NCI-H226 (cell line): ENCODE measurements around the gene MTMR6.

Source experiments
- DNase-seq: peaks from one replicate; pipeline ENCODE4 v3.0.0-alpha.2; 2015

Gene MTMR6

DNA sequence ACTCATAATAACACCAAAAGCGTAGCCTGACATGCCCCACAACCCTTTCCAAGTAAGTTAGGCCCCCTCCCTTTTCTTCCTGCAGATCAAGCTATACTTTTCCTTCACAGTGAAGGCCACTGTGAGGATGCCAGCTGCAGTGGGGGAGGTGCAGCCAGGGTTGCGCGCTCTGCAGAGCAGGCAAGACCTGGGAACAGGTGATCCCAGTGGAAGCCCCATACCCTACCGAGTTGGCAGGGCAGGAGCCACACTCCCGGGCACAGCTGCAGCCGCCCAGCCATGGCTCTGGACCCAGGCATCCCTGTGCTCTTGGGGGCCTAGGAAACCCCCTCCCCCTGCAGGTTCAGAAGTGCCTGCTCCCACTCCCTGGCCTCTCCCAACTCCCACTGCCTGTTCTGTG is 18.7 kb downstream of the MTMR6 start:
- DNase-seq = no peak

DNA sequence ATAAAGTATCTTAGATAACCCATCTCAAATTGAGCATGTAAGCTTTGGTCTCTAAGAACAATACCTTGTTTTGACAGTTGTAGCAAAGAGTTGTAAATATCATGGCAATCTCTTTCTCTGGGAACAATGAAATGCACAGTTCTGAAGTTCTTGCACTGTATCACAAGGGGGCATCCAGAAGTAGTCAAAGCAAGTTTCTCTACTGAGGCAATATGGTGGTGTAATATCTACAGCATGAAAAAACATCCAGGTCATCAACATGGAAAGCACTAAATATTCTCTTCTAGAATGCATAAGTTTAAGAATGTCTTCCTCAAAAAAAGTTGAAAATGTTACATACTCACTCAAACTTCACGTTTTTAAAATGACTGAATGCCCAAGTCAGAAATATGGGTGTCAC is 19.6 kb downstream of the MTMR6 start:
- no peak for DNase-seq

DNA sequence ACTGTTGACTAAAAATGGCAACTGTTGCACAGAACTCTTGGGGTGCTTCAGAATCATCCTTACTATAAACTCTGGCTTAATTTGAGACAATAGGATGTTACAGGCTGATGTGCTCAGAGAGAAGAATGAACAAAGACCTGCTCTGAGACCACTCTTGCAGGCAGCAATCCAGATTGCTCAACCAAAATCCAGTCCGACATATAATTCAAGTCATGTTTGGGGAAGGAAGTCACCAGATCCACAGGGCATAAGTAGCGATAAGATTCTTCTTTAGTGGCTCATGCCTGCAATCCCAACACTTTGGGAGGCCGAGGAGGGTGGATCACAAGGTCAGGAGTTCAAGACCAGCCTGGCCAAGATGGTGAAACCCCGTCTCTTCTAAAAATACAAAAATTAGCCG is 20.6 kb downstream of the MTMR6 start:
- no peak for DNase-seq

DNA sequence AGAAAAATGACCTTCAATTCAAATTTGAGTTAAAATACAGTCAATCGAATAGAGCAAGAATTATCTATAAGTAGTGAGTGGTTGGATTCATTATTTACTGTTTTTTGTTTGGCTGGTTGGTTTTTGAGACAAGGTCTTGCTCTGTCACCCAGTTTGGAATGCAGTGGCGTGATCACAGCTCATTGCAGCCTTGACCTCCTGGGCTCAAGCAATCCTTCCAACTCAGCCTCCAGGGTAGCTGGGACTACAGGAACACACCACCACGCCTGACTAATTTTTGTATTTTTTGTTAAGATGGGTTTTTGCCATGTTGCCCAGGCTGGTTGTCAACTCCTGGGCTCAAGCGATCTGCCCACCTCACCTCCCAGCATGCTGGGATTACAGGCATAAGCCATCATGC is 25.0 kb downstream of the MTMR6 start:
- DNase-seq = no peak

DNA sequence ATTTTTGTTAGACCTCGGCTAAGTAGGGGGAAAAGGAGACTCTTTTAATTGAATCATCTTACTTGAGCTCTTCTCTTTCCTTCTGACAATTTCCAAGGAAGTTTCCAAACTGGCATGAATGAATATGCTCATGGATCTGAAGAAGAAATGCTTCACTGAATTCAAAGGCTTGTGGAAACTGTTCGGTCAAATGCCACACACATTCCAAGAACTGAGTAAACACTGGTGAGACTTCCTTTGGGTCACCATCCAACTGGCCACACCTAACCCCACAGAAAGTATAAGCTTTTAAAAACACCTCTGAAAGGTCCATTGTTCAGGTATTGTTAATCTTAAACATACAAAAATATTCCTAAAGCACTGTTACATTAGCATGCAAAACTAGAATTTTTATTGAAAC is 33.6 kb downstream of the MTMR6 start:
- no peak for DNase-seq

DNA sequence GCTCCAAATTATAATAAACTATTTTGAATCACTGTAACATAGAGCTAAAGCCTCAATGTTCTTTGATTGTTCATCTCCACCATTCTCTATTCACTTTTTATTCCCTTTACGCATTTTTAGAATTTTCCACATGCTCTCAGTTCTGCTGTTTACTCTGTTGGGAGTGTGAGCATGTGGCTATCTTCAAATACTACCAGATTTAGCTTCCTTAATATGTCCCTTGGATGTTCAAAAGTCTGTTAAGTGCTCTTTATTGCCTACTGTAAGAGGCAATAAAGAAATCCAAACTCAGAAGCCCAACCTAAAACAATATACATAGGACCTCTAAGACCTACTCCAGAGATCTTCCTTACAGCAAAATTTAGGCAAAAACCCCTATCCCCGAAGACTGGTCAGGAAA is 34.5 kb downstream of the MTMR6 start:
- no peak for DNase-seq

DNA sequence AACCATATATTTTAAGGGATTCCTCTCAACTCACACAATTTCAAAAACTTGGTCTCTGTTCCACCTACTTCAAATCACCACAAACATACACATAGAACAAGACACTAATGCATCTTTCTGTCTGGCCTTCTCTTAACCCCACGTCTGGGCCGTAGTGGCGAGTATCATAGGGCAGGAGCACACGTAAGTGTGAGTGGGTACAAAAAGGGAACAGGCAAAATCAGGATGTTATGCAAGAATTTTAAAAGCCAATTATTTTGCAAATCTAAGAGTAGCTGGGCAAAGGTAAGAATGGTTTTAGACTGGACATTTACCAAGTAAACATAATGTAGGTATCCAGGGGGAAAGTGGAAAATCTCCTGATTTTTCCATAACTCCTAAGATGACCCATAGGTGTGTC is 35.1 kb downstream of the MTMR6 start:
- no peak for DNase-seq

DNA sequence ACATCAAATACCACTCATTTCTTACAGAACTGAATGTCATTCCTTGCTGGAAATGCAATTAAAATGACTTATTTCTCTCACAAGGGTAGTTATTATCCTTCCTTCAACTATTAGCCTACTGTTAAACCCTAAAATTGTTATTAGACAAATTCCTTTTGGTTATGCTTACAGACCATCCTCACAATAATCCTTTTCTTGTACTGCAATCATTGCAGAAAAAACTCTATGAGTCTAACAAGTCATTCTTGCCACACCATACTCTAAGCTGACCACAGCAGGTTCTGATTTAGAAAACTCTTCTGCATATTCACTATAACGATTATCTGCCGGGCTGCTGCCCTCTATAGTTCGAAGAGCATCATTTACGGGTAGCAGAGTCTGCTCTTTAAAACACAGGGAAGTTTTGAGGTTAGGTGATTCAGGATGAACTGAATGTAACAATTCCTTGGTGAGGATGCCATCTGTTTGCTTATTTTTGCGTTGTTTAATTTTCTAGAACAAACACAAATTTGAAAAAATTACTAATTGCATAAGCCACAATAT is 38.2 kb downstream of the MTMR6 start:
- DNase-seq = no peak

DNA sequence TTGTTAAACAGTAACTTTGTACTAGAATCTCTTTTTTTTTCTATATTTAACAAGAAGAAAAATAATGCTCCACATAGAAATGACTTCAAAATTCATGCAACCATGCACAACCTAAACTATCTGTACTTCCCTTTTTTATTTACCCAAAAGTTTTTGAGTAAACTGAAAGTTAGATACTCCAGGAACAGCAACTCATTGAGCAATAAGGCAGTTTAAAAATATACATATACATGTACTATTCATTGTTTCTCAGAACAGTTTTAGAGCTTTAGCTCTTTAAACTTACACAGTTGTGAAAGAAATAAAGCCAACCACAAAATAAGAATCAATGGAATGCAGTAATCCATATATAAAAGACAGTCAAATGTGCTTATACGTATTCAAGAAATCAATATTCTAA is 39.2 kb downstream of the MTMR6 start:
- no peak for DNase-seq

DNA sequence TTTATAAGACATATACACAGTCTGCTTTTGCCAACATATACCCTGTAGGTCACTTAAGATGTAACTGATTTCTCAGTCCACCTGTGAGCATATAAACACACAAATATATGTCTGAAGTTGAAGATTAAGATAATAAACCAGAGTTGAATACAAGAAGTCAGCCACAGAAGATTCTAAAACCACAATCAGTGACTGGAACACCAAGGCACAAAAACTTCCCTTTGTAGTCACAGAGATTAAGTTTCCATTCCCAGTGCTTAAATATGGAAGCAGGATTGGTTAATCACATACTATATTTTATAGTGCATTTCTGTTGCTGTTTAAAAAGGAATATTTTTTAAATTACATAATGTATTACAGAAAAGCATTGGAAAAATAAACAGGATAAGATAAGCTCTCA is 39.9 kb downstream of the MTMR6 start:
- DNase-seq = no peak

DNA sequence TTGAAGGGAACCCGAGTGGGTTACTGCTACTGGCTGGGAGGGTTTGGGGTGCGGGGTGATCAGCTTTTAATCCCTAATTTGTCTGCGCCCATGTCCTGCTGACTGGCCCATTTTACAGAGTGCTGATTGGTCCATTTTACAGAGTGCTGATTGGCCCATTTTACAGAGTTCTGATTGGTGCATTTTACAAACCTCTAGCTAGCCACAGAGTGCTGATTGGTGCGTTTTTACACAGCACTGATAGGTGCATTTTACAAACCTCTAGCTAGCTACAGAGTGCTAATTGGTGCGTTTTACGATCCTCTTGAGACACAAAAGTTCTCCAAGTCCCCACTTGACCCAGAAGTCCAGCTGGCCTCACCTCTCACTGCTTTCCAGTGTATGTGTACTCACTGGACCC is 43.2 kb downstream of the MTMR6 start:
- DNase-seq = no peak

DNA sequence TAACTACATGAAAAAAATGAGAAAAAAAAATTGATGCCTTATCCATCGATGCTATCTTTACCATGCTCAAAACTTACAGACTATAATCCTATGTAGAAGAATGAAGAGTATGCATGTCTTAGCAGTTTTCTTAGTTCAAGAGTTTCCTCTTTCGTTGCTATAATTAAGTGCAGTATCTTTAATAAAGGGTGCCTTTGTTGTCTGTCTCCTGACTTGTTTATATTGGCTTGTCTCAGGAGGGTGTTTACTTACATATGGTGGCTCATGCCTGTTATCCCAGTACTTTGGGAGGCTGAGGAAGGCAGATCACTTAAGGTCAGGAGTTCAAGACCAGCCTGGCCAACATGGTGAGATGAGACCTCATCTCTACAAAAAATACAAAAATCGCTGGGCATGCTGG is 44.3 kb downstream of the MTMR6 start:
- no peak for DNase-seq

DNA sequence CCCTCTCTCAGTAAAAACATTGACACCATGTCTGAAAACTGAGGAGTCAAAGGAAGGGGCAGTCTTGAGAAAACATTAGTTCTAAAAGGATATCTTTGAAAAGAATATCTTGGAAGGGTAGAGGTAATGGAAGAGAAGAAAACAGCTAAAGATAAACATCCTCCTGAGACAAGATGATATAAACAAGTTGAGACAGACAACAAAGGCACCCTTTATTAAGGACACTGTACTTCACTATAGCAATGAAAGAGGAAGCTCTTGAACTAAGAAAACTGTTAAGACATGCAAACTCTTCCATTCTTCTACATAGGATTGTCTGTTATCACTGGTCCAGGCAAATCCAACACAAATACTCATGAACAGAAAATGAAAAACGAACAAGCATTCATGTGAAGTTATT is 46.3 kb downstream of the MTMR6 start:
- no peak for DNase-seq

DNA sequence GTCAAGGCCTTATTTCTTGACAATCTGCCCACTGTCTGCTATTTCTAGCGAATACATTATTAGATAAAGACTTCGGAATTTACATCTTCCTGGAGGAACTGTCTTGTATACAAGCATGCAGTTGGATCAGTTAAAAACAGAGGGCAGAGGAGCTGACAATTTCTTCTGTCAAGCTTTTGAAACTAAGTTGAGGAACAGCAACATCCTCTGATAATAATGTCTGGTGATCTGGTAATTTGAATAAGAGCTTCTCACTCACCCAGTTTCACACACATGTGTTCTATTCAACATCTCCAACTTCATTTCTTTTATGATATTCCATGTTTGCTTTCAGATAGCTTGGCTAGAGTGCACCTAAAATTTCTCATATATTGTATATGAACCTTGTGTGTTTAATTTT is 50.2 kb downstream of the MTMR6 start:
- no peak for DNase-seq

DNA sequence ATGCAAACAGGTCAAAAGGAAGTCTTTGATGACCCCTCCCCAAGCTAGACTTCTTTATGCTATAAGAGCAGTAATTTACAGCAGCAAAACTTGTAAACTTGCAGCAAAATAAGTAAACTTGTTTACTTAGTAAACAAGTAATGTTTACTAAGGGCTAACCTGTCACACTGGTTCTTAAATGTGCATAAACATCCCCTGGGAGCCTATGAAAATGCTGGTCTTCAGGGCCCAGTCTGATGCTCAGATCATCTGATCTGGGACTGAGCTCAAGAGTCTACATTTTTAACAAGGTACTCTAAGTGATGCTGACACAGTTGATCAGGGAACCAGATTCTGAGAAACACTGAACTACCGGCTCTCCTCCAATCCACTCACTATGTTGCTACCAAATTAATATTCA is 53.4 kb downstream of the MTMR6 start:
- no peak for DNase-seq

DNA sequence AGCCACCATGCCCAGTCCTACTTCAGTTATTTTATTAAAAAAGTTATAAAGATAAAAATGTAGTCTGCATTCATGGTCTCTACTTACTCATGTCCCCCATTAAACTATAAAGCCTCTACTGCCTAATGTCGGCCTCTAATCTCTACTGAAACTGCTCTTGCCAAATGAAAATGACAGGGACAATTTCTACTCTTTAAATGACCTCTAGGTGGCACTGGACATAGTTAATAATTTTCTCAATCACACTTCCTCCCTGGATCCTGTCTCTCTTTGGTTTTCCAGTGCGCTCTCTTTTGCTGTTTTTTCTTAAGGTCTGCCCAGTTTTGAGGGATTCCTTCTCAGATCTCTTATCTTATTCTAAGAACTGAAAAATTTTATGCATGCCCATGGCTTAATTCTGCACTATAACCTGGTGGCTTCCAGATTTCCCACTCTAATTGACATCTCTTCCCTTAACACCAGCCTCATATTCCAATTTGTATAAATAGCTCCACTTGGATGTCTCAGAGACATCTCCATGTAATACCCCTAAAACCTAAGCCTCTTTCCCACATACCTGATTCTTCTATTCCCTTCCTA is 54.3 kb downstream of the MTMR6 start:
- no peak for DNase-seq

DNA sequence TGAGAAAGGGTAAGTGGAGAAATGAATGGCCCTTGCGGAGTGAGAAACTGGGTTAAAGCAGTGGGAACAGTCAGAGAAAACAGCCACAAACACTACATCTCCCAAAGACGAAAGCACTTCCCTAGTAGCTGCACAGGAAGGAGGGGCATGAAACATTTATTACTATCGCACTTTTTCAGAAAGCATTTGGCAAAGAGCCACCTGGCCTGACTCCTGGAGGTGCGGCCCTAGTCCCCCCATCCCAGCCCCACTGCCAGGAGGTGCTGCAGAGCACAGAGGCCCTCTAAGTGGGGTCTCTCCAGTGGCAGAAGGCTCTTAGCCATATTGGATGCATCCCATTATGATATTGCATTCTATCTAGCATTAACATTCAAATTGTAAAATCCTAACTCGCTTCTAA is 55.8 kb downstream of the MTMR6 start:
- DNase-seq = no peak

DNA sequence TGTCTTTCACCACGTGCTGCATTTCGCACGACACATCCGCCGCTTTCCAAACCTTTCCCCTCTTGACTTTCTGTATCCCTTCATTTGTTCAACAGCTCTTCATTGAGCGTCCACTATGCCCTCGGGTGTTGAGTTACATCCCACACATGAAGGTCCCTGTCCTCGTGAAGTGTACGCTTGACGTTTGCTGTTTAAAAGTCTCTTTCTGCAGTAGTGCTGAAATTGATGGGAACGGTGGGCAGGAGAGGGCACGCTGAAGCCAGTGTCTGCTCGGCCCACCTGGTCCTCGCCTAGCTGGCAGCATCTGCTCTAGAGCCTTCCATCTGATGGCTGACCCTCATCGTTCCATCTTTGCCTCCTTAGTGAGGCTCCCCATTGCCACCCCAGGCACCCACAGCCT is 59.6 kb downstream of the MTMR6 start:
- DNase-seq = no peak

DNA sequence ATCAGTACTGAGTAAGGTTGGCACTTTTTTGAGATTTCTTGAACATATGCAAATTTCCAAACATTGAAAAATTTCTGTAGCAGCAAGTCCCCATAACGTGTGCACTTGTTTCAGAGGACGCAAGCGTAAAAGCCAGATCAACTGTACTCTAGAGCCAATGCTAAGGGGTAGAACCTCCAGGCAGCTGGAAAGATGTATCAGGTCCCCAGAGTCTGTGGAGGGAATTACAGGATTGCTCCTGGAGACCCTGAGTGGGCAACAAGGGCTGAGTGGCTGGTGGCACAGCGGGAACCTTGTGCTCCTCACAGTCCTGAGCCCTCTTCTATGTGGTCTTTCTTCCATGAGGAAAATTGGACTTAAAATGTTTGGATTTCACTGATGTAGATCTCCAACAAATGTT is 61.3 kb downstream of the MTMR6 start:
- no peak for DNase-seq

DNA sequence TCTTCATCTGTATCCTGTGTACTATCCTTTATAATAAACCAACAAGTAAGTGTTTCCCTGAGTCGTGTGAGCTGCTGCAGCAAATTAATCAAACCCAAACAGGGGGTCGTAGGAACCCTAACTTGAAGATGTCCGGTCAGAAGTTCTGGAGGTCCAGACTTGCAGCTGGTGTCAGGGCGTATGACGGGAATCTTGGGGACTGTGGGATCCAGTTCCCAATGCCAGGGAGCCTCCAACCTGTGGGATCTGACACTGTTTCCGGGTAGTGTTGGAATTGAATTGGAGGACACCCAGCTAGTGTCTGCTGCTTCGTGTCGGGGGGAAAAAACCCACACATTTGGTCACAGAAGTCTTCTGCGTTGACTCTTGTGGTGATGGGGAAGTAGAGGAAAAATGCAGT is 63.1 kb downstream of the MTMR6 start:
- no peak for DNase-seq

DNA sequence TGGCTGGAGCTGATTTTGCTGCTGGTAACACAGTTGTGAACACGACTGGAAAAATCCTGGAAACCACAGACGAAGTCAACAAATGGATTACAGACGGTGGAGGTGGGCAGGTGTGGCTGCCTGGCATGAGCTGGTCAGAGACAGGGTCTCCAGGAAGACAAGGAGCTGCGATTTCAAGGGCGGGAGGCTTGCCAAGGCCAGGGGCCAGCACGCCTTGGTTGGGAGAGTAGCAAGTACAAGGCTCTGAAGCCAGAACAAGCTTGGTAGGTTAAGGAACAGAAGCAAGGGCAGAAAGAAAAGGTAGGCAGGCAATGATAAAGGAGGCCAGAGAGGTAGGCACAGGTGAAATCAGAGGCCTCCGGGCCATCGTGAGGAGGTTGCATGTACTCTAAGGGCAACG is 64.5 kb downstream of the MTMR6 start:
- DNase-seq = no peak

DNA sequence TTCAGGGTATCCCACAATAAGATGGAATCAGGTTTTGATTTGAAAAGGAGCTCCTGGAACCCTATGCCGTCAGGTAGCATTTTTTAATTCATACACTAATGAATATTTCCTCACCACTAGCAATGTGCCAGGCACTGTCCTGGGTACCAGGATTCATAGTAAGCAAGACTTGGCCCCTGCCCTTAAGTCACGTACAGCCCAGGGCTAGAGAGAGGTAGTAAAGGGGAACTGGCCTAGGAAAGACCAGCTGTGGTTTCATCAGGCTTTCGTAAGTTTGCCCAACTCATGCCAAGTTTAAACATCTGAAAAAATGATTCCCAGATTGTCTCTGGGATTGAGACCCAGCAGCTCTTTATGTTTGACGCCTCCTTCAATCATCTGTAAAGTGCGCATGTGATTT is 69.3 kb downstream of the MTMR6 start:
- no peak for DNase-seq

DNA sequence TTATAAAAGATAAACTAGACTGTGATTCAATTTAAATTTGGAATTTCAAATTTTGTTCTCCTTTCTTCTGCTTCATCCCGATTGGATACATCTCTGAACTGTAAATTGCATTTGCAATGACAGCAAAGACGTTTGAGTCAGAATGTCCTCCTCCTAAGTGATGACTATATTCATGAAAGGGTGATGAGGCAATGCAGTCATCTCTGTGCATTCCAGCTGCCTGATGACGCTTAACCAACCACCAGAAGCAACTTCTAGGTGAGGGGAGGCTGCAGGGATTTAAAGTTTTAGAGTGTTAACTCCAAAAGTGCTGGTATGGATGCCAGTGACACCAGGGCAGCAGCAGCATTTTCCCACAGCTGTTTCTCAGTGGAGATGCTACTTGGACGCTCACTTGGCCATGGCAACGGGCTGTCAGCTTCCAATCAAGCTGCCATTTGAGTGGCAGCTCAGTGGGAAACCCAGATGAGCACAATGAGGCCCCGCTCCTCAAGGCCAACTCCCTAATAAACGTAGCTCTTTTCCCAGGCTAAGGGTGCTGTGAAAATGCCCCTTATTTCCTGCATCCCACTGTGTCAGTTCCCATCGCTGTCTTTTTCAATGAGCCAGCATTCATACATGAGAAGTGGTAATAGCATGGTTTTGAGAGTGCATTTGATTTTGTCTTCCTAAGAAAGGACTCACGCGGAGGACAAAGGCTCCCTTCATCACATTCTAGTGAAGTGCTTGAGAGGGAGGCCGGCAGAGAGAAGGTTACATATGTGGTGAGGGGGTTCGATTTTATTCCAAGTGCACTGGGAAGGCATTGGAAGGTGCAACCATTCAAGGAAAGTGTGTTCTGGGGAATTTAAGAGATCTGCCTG is 70.0 kb downstream of the MTMR6 start:
- DNase-seq = peak; percentile 26

DNA sequence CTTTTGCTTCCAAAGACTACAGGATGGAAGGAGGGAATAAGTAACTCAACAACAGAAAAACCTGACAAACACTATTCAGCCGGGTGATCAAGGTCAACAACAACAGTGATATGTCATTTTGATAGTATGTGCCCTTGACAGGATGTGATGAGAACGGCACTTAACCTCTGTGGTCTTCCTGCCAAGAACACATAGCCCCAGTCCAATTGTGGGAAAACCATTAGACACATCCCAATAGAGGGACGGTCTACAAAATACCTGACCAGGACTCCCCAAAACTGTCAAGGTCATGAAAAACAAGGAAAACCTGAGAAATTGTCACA is 72.1 kb downstream of the MTMR6 start:
- no peak for DNase-seq
